Type B pancreatic cell (in vitro differentiated cells): ENCODE results near the gene TNS3. TPM values are rescaled to one million over a fixed set of nuclear protein-coding genes. Genes with fewer than 3 reads are reported as not detected.

ENCODE experiments used
- DNase-seq: peaks from one replicate; pipeline ENCODE4 v3.0.0; 2021; ENCODE audit warnings: mixed read lengths; ENCODE audit not compliant: unreplicated experiment; ENCODE audit errors: extremely low spot score
- H3K27ac Mint-ChIP-seq: 2 replicates; pipeline ENCODE4 v1.8.0; 2021; ENCODE audit warnings: mild to moderate bottlenecking, mixed read lengths
- H3K27me3 Mint-ChIP-seq: 2 replicates; pipeline ENCODE4 v1.8.0; 2021; ENCODE audit warnings: mixed read lengths
- H3K36me3 Mint-ChIP-seq: 2 replicates; pipeline ENCODE4 v1.8.0; 2021; ENCODE audit warnings: mixed read lengths
- H3K4me1 Mint-ChIP-seq: one replicate; pipeline ENCODE4 v1.8.0; 2021; ENCODE audit warnings: mixed read lengths; ENCODE audit not compliant: unreplicated experiment
- H3K4me3 Mint-ChIP-seq: 2 replicates; pipeline ENCODE4 v1.8.0; 2021; ENCODE audit warnings: mild to moderate bottlenecking, mixed read lengths
- H3K9me3 Mint-ChIP-seq: 2 replicates; pipeline ENCODE4 v1.8.0; 2021; ENCODE audit warnings: mixed read lengths
- CTCF ChIP-seq: fragments of 200-600 bp; sonication (generic); conservative IDR thresholded peaks from 2 replicates; pipeline ENCODE4 v1.5.0; 2021; ENCODE audit warnings: antibody characterized with exemption, mild to moderate bottlenecking
- total RNA-seq: library from RNA; stranded (reverse); gene quantifications from 2 replicates; pipeline ENCODE4 v1.2.1, GENCODE V29; 2021; ENCODE audit warnings: low replicate concordance

The TNS3 gene
- total RNA-seq, 1 donor from 2014 or later, result 138 TPM

- no peak overlapping the region for H3K27ac Mint-ChIP-seq
- TF ChIP-seq CTCF, result no peak
- H3K27me3 Mint-ChIP-seq, result no peaks in the 10 kb centered on the region
- H3K9me3 Mint-ChIP-seq, result peaks cover 7% of the 10 kb centered on the region
- no peak overlapping the region for H3K4me3 Mint-ChIP-seq
- H3K36me3 Mint-ChIP-seq, result peaks cover 43% of the 10 kb centered on the region
- DNase-seq, result no peak
- peaks cover 20% of the 10 kb centered on the region for H3K4me1 Mint-ChIP-seq
Observed at GRCh38 chr7:47416492-47417480, 165.1 kb downstream of the TNS3 start.

- H3K9me3 Mint-ChIP-seq, result peaks cover 7% of the 10 kb centered on the region
- TF ChIP-seq CTCF, result no peak
- H3K36me3 Mint-ChIP-seq, result peaks cover 48% of the 10 kb centered on the region
- H3K27ac Mint-ChIP-seq, result no peak overlapping the region
- no peak for DNase-seq
- no peak overlapping the region for H3K4me3 Mint-ChIP-seq
- H3K27me3 Mint-ChIP-seq, result no peaks in the 10 kb centered on the region
- peaks cover 20% of the 10 kb centered on the region for H3K4me1 Mint-ChIP-seq
Observed at GRCh38 chr7:47415318-47416212, 166.3 kb downstream of the TNS3 start.

- H3K9me3 Mint-ChIP-seq, result no peaks in the 10 kb centered on the region
- DNase-seq, result no peak
- H3K36me3 Mint-ChIP-seq, result peaks cover 38% of the 10 kb centered on the region
- H3K4me1 Mint-ChIP-seq, result peaks cover 13% of the 10 kb centered on the region
- H3K27ac Mint-ChIP-seq, result no peak overlapping the region
- H3K4me3 Mint-ChIP-seq, result no peak overlapping the region
- no peak for TF ChIP-seq CTCF
- no peaks in the 10 kb centered on the region for H3K27me3 Mint-ChIP-seq
Observed at GRCh38 chr7:47414342-47415317, 167.3 kb downstream of the TNS3 start.

GRCh38 chr7:47413526-47414341 lies 168.2 kb downstream of the TNS3 start:
- no peak for DNase-seq
- H3K4me1 Mint-ChIP-seq, result peaks cover 8% of the 10 kb centered on the region
- no peaks in the 10 kb centered on the region for H3K9me3 Mint-ChIP-seq
- TF ChIP-seq CTCF, result no peak
- H3K27me3 Mint-ChIP-seq, result no peaks in the 10 kb centered on the region
- H3K36me3 Mint-ChIP-seq, result peaks cover 32% of the 10 kb centered on the region
- no peak overlapping the region for H3K4me3 Mint-ChIP-seq
- no peak overlapping the region for H3K27ac Mint-ChIP-seq
